Endothelial cell of umbilical vein (primary cell): ENCODE data around the gene ATP6V1D. TPM values are rescaled to one million over a fixed set of nuclear protein-coding genes. Genes with fewer than 3 reads are reported as not detected.

Source experiments
- BruUV-seq: library from RNA; stranded (reverse); fragments of 400-500 nt; replicated peaks from 2 replicates; lab custom pipeline; 2021; lab: Mats Ljungman, UMichigan
- CTCF ChIA-PET: fragments of 300-600, 350-600 bp; sonication (Branson Sonifier 250); formaldehyde crosslinking; loops from one replicate; lab custom pipeline; 2021; ENCODE audit warnings: antibody characterized with exemption, inconsistent platforms; lab: Charles Lee
- POLR2A ChIA-PET: fragments of 300-600, 350-600 bp; sonication (Branson Sonifier 250); formaldehyde crosslinking; loops from one replicate; lab custom pipeline; 2021; ENCODE audit warnings: antibody characterized with exemption, inconsistent platforms; lab: Charles Lee
- DNase-seq: peaks from one replicate; pipeline ENCODE4 v3.0.0-alpha.2; 2011; ENCODE audit warnings: low read depth, low spot score
- FAIRE-seq: peaks from 2 replicates; lab custom pipeline; 2011; peaks lifted over from hg19 to GRCh38; lab: Jason Lieb, UNC
- H2AFZ ChIP-seq: 2 replicates; pipeline ENCODE4 v1.6.0; 2012; ENCODE audit warnings: low read depth, low read length, control low read depth, inconsistent platforms
- H3K27ac ChIP-seq: 2 replicates; pipeline ENCODE4 v1.5.1; 2011; ENCODE audit warnings: low read depth, mild to moderate bottlenecking, control low read depth, low read length, moderate library complexity; ENCODE audit not compliant: insufficient read depth
- H3K27me3 ChIP-seq, 2 experiments: 2 replicates each; pipeline versions ENCODE4 v1.6.0 to v1.6.1; 2011; ENCODE audit warnings: low read length in 2 of 2, mixed read lengths in 1 of 2; ENCODE audit not compliant: control insufficient read depth in 2 of 2, insufficient read depth in 2 of 2
- H3K36me3 ChIP-seq, 2 experiments: 2 replicates in 1 of 2; 3 replicates in 1 of 2; pipeline ENCODE4 v1.5.1; 2011; ENCODE audit warnings: low read length in 2 of 2, mild to moderate bottlenecking in 1 of 2, moderate library complexity in 1 of 2; ENCODE audit not compliant: control insufficient read depth in 2 of 2, insufficient read depth in 2 of 2; ENCODE audit errors: extremely low read depth in 1 of 2
- H3K4me1 ChIP-seq: 3 replicates; pipeline ENCODE4 v1.5.1; 2011; ENCODE audit warnings: mild to moderate bottlenecking, low read length; ENCODE audit not compliant: control insufficient read depth, insufficient read depth; ENCODE audit errors: extremely low read depth
- H3K4me2 ChIP-seq: 2 replicates; pipeline ENCODE4 v1.6.1; 2011; ENCODE audit warnings: low read length, control low read depth, mixed read lengths; ENCODE audit not compliant: insufficient read depth
- H3K4me3 ChIP-seq, 3 experiments: fragments of 200-600 bp in 1 of 3; sonication (generic), shearing (Covaris generic) in 1 of 3; replicated peaks in 1 of 3; 2 replicates each; pipeline ENCODE4 v1.5.1; 2011 to 2016; ENCODE audit warnings: control low read depth in 3 of 3, low read length in 3 of 3, mild to moderate bottlenecking in 2 of 3, inconsistent platforms in 1 of 3, low read depth in 1 of 3, moderate library complexity in 1 of 3; ENCODE audit not compliant: insufficient read depth in 1 of 3
- H3K79me2 ChIP-seq: 2 replicates; pipeline ENCODE4 v1.6.0; 2012; ENCODE audit warnings: low read length, inconsistent platforms; ENCODE audit not compliant: control insufficient read depth, insufficient read depth
- H3K9ac ChIP-seq: replicated peaks from 2 replicates; pipeline ENCODE3; 2011; ENCODE audit warnings: low read length, control low read depth; ENCODE audit not compliant: insufficient read depth; ENCODE audit errors: extremely low read depth
- H3K9me1 ChIP-seq: replicated peaks from 3 replicates; pipeline ENCODE4 v1.6.0; 2011; ENCODE audit warnings: mild to moderate bottlenecking, low read length; ENCODE audit not compliant: control insufficient read depth, insufficient read depth; ENCODE audit errors: extremely low read depth
- H3K9me3 ChIP-seq: replicated peaks from 2 replicates; pipeline ENCODE4 v1.5.1; 2012; ENCODE audit warnings: low read length, inconsistent platforms; ENCODE audit not compliant: control insufficient read depth, insufficient read depth
- H4K20me1 ChIP-seq: replicated peaks from 2 replicates; pipeline ENCODE3; 2011; ENCODE audit warnings: mild to moderate bottlenecking, low read length; ENCODE audit not compliant: control insufficient read depth, insufficient read depth; ENCODE audit errors: extremely low read depth
- EZH2 ChIP-seq: IDR thresholded peaks from 2 replicates; pipeline ENCODE4 v1.6.1; 2012; ENCODE audit warnings: borderline replicate concordance, low read depth, mild to moderate bottlenecking, moderate library complexity, low read length, inconsistent platforms; ENCODE audit not compliant: severe bottlenecking
- FOS ChIP-seq: IDR thresholded peaks from 2 replicates; pipeline ENCODE4 v1.6.1; 2011; ENCODE audit warnings: mild to moderate bottlenecking, low read length, moderate library complexity, borderline replicate concordance; ENCODE audit not compliant: insufficient read depth
- GATA2 ChIP-seq: IDR thresholded peaks from 2 replicates; pipeline ENCODE4 v1.7.0; 2011; ENCODE audit warnings: low read depth, mild to moderate bottlenecking, moderate library complexity, mixed read lengths, low read length; ENCODE audit not compliant: insufficient read length, insufficient read depth
- JUN ChIP-seq: IDR thresholded peaks from 2 replicates; pipeline ENCODE4 v1.6.1; 2011; ENCODE audit warnings: borderline replicate concordance, low read depth; ENCODE audit not compliant: insufficient read length, insufficient read depth
- MYC ChIP-seq: IDR thresholded peaks from one replicate; pipeline ENCODE4 v1.6.1; 2011; ENCODE audit warnings: mild to moderate bottlenecking, low read depth, low read length
- POLR2A ChIP-seq: IDR thresholded peaks from 2 replicates; pipeline ENCODE4 v1.6.1; 2012; ENCODE audit warnings: low read depth, mild to moderate bottlenecking, control low read depth, low read length
- POLR2AphosphoS5 ChIP-seq: IDR thresholded peaks from 2 replicates; pipeline ENCODE4 v1.6.1; 2012; ENCODE audit warnings: low read depth, mild to moderate bottlenecking, control low read depth, low read length, moderate library complexity; ENCODE audit not compliant: insufficient read depth
- dilution Hi-C: fragments of 300-500 bp; cut with MboI; formaldehyde crosslinking; loops from one replicate; pipeline ENCODE4 v1.15.0; 2019; ENCODE audit warnings: low sequenced_read_pairs; ENCODE audit not compliant: extremely low pct_ligation_motif_present
- intact Hi-C: fragments of 100-400 bp; cut with micrococcal nuclease; formaldehyde crosslinking; loops from one replicate; pipeline ENCODE4 v1.10.0; 2022
- polyA plus RNA-seq, 4 experiments: library from polyadenylated mRNA; depleted of rRNA in 3 of 4; stranded (reverse) in 3 of 4; unstranded in 1 of 4; fragments of >200 nt; gene quantifications; 2 replicates each; pipeline versions ENCODE4 v1.2.1 to v1.2.3, GENCODE V29; 2011 to 2012; ENCODE audit warnings: missing spikeins in 1 of 4
- total RNA-seq: library from RNA; stranded (reverse); gene quantifications from 2 replicates; pipeline ENCODE4 v1.2.3, GENCODE V29; 2021
- TF ChIP-seq, protein P1 (sequence below), 2 donors: IDR thresholded peaks; 1 replicate in 1 of 2; 2 replicates in 1 of 2; pipeline ENCODE4 v1.5.1; 2011; ENCODE audit warnings: low read length in 2 of 2, mild to moderate bottlenecking in 2 of 2, moderate library complexity in 2 of 2, control low read depth in 1 of 2, inconsistent platforms in 1 of 2, low read depth in 1 of 2; ENCODE audit not compliant: insufficient read depth in 1 of 2; ENCODE audit errors: extremely low read depth in 1 of 2
- TF ChIP-seq, protein P2 (sequence below): IDR thresholded peaks from 2 replicates; pipeline ENCODE4 v1.6.1; 2011; ENCODE audit not compliant: insufficient read depth, insufficient read length

The ATP6V1D gene
- total and polyA plus RNA-seq, 2 donors (not counting 3 experiments of a cell fraction or from before 2014, with no cell fraction given) = 28.6 to 63.1 TPM

DNA sequence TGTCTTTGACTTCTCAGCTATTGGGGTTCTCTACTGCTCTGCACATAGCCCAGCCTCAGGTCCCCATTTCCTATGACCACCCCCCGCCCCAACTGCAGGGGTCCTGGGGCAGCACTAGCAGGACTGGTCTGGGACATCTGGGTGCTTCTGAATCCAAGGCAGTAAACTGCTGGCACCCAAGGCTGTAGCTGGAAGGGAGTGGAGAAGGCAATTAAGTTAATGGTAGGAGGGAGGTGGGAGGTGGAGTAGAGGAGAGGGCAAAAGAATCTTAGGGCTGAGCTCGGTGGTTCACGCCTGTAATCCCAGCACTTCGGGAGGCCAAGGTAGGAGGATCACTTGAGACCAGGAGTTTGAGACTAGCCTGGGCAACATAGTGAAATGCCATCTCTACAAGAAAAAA, 40.8 kb upstream of the ATP6V1D start:
- TF ChIP-seq EZH2 (no peak), GATA2 (no peak), JUN (no peak), POLR2AphosphoS5 (no peak), FOS (no peak), POLR2A (no peak), MYC (no peak)
- TF ChIP-seq, protein P1, sequence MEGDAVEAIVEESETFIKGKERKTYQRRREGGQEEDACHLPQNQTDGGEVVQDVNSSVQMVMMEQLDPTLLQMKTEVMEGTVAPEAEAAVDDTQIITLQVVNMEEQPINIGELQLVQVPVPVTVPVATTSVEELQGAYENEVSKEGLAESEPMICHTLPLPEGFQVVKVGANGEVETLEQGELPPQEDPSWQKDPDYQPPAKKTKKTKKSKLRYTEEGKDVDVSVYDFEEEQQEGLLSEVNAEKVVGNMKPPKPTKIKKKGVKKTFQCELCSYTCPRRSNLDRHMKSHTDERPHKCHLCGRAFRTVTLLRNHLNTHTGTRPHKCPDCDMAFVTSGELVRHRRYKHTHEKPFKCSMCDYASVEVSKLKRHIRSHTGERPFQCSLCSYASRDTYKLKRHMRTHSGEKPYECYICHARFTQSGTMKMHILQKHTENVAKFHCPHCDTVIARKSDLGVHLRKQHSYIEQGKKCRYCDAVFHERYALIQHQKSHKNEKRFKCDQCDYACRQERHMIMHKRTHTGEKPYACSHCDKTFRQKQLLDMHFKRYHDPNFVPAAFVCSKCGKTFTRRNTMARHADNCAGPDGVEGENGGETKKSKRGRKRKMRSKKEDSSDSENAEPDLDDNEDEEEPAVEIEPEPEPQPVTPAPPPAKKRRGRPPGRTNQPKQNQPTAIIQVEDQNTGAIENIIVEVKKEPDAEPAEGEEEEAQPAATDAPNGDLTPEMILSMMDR (IDR thresholded peaks at IDR 0.05; ENCODE audit: extremely low read depth in 1 of 2, insufficient read depth in 1 of 2, low read depth in 1 of 2, low read length in 2 of 2) = no peak
- TF ChIP-seq, protein P2, sequence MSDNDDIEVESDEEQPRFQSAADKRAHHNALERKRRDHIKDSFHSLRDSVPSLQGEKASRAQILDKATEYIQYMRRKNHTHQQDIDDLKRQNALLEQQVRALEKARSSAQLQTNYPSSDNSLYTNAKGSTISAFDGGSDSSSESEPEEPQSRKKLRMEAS = no peak
- BruUV-seq = no TSS peak
- no peaks in the 10 kb centered on the region for H3K27me3 ChIP-seq
- H3K9me1 ChIP-seq = no peaks in the 10 kb centered on the region
- H3K9ac ChIP-seq = no peak overlapping the region
- no peak overlapping the region for H3K4me3 ChIP-seq
- no peak overlapping the region for H3K4me2 ChIP-seq
- ChIA-PET CTCF (interaction anchor here (0.6 to 2.0 kb wide), 4 partner anchors 9 to 41 kb away, joined by 3 to 12 read pairs (median 6); partner anchors contain the start of genes ATP6V1D and PLEK2), POLR2A (no interaction called here)
- H3K4me1 ChIP-seq = peaks cover 11% of the 10 kb centered on the region
- intact Hi-C loops = no loop called here
- FAIRE-seq = no peak
- no peaks in the 10 kb centered on the region for H4K20me1 ChIP-seq
- no peak for DNase-seq
- no peak overlapping the region for H3K27ac ChIP-seq
- H2AFZ ChIP-seq = no peak overlapping the region
- dilution Hi-C loops = no loop called here
- H3K79me2 ChIP-seq = no peaks in the 10 kb centered on the region
- no peaks in the 10 kb centered on the region for H3K9me3 ChIP-seq
- no peaks in the 10 kb centered on the region for H3K36me3 ChIP-seq
